Stomach smooth muscle (tissue), 2 donors: Measurements from ENCODE around the gene NEURL1.

Experiments used
- H3K27ac ChIP-seq: one replicate; pipeline ENCODE4 v1.7.0; 2013; ENCODE audit warnings: mild to moderate bottlenecking, low read length, inconsistent platforms
- H3K27me3 ChIP-seq, 2 donors: one replicate each; pipeline ENCODE4 v1.7.0; 2013; ENCODE audit warnings: low read length in 2 of 2; ENCODE audit not compliant: insufficient read depth in 2 of 2, control insufficient read depth in 1 of 2
- H3K36me3 ChIP-seq, 2 donors: one replicate each; pipeline ENCODE4 v1.7.0; 2013; ENCODE audit warnings: low read length in 2 of 2; ENCODE audit not compliant: control insufficient read depth in 2 of 2, insufficient read depth in 2 of 2
- H3K4me1 ChIP-seq: one replicate; pipeline ENCODE4 v1.7.0; 2013; ENCODE audit warnings: low read length; ENCODE audit not compliant: control insufficient read depth, insufficient read depth
- H3K4me3 ChIP-seq, 2 donors: one replicate each; pipeline ENCODE4 v1.7.0; 2013; ENCODE audit warnings: low read length in 2 of 2
- H3K9ac ChIP-seq, 2 donors: one replicate each; pipeline ENCODE4 v1.7.0; 2013; ENCODE audit warnings: low read length in 2 of 2, mild to moderate bottlenecking in 1 of 2
- H3K9me3 ChIP-seq, 2 donors: one replicate each; pipeline ENCODE4 v1.7.0; 2013; ENCODE audit warnings: low read length in 2 of 2; ENCODE audit not compliant: control insufficient read depth in 2 of 2
- donor health status: healthy.
- donor health status: Pancreatic carcinoma.

The NEURL1 gene

DNA sequence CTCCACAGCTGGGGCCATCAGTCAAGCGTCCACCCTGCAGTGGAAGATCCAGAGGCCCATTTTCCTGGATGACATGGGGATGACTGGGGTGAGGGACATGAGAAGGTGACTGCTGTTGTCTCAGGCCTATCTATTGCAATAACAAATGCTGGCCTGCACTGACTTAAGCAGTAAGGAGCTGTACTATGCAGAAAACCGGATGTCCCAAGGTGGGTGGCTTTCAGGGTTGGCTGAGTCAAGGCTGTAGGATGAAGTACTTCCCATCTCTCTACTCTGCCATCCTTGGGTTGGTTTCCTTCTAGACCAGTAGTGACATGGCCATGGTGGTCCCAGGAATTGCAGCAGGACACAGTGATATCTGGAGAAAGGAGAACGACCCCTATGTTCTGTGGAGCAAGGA, 48.1 kb downstream of the NEURL1 start:
- Histone ChIP-seq H3K36me3 (no peaks in the 10 kb centered on the region), H3K9me3 (no peaks in the 10 kb centered on the region), H3K9ac (no peak overlapping the region), H3K4me1 (peaks cover 9% of the 10 kb centered on the region), H3K4me3 (no peak overlapping the region), H3K27me3 (peaks cover 0 to 3% of the 10 kb centered on the region in 2 donors), H3K27ac (no peak overlapping the region)

DNA sequence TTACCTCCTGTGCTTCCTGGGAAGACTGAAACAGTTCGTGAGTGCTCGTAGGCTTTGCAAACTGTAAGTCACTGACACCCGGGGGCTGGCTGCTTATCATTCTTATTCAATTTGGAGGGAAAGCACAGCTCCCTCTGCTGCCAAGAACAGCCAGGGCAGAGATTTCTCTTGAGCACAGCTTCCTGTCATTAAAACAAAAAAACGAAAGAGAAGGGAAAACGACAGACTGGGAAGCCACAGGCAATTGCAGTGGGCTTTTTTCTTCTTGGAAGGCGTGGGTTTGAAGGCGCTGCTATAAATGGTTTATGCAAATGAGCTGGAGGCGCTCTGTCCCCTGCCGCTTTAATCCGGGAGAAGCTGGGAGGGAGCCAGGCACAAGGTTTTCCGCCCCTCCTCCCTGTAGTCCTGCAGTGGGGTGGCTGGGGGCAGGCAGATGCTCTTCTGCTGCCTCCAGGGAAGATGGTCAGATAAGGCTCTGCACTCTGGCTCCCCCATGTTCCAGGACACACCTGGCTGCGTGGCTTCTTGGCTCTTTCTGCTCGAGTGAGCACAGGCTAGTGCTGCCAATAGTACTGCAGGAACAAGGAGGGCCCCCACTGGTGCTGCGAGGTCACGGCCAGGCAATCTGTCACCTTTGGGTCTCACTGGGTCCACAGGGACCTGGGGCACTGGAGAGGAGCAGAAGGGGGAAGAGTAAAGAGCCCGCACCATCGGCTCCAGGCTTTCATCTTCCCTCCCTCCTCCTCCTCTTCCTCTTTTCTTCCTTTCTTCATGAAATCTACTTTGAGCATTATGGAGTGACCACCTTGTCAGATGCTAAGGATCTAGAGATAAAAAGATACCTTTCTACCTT, 49.5 kb downstream of the NEURL1 start:
- Histone ChIP-seq H3K27ac (no peak overlapping the region), H3K4me3 (peak overlapping the region; percentile 43 to 71), H3K9ac (peak overlapping the region; percentile 10 to 42)

DNA sequence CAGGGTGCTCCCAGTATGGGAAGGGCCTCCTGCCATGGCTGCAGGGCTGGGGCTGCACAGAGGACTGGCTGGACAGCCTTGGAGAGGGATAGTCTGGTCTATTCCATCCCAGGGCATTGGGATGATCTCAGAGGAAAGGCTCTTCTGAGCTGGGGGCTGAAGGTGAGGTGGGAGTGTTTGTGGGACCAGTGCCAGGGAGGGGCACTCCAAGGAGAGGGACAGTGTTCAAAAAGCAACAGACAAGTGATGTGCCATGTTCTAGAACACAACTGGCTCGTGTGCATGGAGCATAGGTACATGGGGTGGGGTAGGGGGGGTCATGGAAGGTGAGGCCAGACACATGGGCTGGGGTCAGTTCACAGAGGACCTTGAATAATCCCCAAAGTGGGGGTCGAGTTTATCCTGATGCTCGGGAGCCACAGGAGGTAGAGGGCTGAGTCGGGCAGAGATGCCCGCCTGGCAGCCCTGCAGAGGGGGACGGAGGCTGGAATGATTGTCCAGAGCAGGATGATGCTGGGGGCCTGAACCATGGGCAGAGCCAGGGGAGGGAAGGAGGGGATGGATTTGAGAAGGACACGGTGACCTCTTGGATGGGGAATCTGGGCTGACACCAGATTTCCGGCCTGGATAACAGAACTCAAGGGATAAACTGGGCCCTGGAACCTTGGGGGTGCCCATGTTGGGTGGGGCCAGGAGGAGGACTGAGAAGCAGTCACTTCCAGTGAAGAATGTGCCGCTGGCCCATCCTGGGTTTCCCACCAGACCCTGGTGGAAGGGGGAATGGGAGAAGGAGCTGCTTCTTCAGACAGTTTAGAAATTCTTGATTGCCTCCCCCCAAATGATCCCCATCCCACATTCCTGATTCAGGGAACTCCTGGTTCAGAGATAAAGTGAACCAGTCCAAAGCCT, 50.4 kb downstream of the NEURL1 start:
- H3K27ac ChIP-seq, result no peak overlapping the region
- no peak overlapping the region for H3K9ac ChIP-seq
- no peaks in the 10 kb centered on the region for H3K36me3 ChIP-seq
- H3K4me1 ChIP-seq, result peaks cover 9% of the 10 kb centered on the region
- no peaks in the 10 kb centered on the region for H3K9me3 ChIP-seq
- peaks cover 0 to 3% of the 10 kb centered on the region in 2 donors for H3K27me3 ChIP-seq
- no peak overlapping the region for H3K4me3 ChIP-seq

More for the DNA sequence above, 49.5 kb downstream of the NEURL1 start:
- no peaks in the 10 kb centered on the region for H3K36me3 ChIP-seq
- peaks cover 0 to 3% of the 10 kb centered on the region in 2 donors for H3K27me3 ChIP-seq
- H3K4me1 ChIP-seq, result peaks cover 9% of the 10 kb centered on the region
- no peaks in the 10 kb centered on the region for H3K9me3 ChIP-seq

DNA sequence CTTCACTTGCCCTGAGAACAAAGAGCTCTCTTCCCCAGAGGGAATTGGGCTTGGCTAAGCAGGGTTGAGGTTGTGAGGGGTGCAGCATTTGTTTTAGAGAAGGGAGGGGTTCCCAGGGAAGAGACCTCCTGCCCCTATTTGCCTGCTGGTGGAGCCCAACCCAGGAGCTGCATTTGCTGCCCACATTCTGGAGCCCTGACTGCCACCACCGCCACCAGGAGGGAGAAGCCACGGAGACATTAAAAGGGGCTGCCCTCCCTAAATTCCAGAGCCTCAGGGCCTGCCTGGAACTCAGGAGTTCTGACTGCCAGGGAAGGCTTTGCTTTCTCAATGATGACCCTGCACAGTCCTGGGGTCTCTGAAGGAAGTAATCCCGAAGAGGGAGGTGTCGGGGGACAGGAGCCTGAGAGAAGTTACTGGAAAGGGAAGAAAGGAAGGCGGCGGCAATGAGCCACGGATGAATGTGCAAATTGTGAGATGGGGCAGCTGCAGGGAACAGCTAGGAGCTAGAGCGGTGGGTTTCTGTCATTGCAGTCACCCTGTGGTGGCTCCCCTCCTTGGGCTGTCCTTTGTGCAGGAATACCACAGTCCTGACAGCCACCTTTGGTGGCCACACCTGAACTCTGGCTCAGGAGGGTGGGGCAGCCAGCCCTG, 51.3 kb downstream of the NEURL1 start:
- no peak overlapping the region for H3K27ac ChIP-seq
- H3K9ac ChIP-seq, result no peak overlapping the region
- peaks cover 9% of the 10 kb centered on the region for H3K4me1 ChIP-seq
- H3K36me3 ChIP-seq, result no peaks in the 10 kb centered on the region
- H3K9me3 ChIP-seq, result no peaks in the 10 kb centered on the region
- H3K4me3 ChIP-seq, result no peak overlapping the region
- peaks cover 0 to 3% of the 10 kb centered on the region in 2 donors for H3K27me3 ChIP-seq

DNA sequence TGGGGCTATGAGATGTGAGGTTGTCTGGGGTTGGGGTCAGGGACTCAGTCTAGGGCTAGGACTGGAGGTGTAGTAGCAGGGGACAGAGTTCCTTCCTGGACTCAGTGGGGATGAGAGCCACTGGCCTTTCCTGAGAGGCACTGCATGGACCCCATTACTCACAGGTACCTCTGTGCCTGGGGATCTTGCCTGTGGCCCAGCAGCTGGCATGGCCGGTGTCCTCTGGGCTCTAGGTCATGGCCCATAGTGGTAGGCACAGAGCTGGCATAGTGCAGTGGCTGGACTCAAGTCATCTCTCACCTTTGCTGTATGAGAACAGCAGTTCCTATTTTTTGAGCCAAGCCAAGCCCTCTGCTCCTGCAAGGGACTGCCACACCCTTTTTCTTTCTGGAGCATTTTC, 51.9 kb downstream of the NEURL1 start:
- Histone ChIP-seq H3K27ac (no peak overlapping the region), H3K36me3 (no peaks in the 10 kb centered on the region), H3K9me3 (no peaks in the 10 kb centered on the region), H3K27me3 (peaks cover 0 to 3% of the 10 kb centered on the region in 2 donors), H3K4me3 (no peak overlapping the region), H3K4me1 (peaks cover 9% of the 10 kb centered on the region), H3K9ac (no peak overlapping the region)

DNA sequence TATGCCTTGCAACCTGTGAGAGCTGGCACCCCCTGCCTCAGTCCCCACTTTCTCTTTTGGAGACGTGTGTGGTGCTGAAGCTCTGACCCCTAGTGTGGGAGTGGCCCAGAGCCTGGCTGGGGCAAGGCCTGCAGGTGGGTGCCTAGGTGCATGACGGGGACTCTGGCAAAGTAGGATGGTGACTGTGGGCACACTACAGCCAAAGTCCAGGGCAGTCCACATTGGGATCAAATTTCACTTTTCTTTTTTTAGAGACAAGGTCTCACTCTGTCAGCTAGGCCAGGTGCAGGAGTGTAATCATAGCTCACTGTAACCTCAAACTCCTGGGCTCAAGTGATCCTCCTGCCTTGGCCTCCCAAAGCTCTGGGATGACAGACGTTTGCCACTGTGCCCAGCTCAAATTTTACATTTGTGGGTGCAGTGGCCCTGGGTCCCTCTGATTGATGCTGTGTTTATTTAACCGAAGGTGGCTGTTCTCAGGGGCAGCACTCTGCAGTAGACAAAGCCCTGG, 52.3 kb downstream of the NEURL1 start:
- Histone ChIP-seq H3K4me3 (no peak overlapping the region), H3K9me3 (no peaks in the 10 kb centered on the region), H3K36me3 (no peaks in the 10 kb centered on the region), H3K9ac (no peak overlapping the region), H3K27me3 (peaks cover 0 to 3% of the 10 kb centered on the region in 2 donors), H3K4me1 (peaks cover 9% of the 10 kb centered on the region), H3K27ac (no peak overlapping the region)

DNA sequence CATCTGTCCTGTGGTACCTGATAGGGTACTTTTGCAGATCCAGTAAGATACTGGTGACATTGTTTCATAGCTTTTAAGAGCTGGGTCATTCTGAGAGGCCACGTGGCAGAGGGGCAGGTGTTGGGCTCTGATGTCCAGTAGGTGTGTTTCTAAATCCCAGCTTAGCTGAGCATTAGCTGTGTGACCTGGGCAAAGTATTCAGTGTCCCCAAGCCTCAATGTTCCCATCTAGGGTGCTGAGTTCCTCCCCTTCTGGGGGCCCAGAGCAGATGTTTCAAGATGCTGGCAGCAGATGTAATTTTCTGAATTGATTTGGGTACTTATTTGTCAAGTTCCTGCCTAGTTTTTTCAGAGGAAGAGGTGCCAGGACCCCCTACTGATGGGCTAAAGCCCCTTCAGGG, 52.9 kb downstream of the NEURL1 start:
- Histone ChIP-seq H3K36me3 (no peaks in the 10 kb centered on the region), H3K9ac (no peak overlapping the region), H3K9me3 (no peaks in the 10 kb centered on the region), H3K27me3 (peaks cover 0 to under 1% of the 10 kb centered on the region in 2 donors), H3K4me1 (peaks cover 9% of the 10 kb centered on the region), H3K4me3 (no peak overlapping the region), H3K27ac (no peak overlapping the region)

DNA sequence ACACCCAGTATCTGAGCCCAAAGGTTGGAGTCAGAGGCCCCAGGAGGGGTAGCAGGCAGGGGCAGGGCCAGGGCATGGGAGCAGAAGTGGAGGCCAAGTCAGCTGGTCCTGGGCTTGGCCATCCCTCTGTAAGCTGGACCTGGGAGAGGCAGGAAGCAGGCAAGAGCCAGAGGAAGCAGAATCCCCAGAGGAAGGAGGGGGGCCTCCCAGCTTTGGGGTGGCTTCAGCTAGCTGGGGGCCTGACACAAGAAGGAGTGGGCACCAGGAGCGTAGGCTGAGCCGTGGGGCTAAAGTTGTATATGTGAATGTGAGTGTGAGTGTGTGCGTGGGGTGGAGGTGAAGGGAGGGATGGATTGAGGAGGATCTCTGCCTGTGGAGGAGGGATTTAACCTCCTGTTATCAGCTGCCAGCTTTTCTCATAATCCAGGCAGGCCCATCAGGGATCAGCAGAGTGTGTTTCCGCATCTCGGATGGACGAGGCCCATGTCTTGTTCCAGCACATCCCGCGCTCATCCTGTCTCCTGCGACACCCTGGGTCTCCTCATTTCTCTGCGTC, 54.0 kb downstream of the NEURL1 start:
- no peaks in the 10 kb centered on the region for H3K9me3 ChIP-seq
- no peak overlapping the region for H3K27ac ChIP-seq
- no peaks in the 10 kb centered on the region for H3K27me3 ChIP-seq
- peaks cover 8% of the 10 kb centered on the region for H3K4me1 ChIP-seq
- H3K4me3 ChIP-seq, result no peak overlapping the region
- H3K36me3 ChIP-seq, result no peaks in the 10 kb centered on the region
- no peak overlapping the region for H3K9ac ChIP-seq

DNA sequence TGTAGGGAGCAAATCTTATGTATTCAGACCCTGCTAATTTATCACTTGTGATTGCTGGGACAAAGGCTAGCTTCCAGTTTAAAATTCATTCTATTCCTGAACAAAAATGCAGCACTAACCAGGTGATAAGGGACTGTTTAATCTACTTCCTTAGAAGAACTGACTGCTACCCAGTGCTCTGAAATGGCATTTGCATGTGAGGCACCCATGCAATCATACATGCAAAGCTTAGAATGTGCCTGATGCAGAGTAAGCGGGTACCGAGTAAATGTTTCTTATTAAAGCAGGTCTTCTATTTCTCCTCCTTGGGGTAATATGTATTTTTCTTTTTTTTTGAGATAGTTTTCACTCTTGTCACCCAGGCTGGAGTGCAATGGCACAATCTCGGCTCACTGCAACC, 54.5 kb downstream of the NEURL1 start:
- Histone ChIP-seq H3K9ac (no peak overlapping the region), H3K36me3 (no peaks in the 10 kb centered on the region), H3K9me3 (no peaks in the 10 kb centered on the region), H3K4me3 (no peak overlapping the region), H3K27me3 (no peaks in the 10 kb centered on the region), H3K4me1 (peaks cover 3% of the 10 kb centered on the region), H3K27ac (no peak overlapping the region)
